Measurements from ENCODE around the gene WDR38. TPM values are rescaled to one million over a fixed set of nuclear protein-coding genes. Genes with fewer than 3 reads are reported as not detected.

The WDR38 gene
- total RNA-seq, 1 donor = not detected

DNA sequence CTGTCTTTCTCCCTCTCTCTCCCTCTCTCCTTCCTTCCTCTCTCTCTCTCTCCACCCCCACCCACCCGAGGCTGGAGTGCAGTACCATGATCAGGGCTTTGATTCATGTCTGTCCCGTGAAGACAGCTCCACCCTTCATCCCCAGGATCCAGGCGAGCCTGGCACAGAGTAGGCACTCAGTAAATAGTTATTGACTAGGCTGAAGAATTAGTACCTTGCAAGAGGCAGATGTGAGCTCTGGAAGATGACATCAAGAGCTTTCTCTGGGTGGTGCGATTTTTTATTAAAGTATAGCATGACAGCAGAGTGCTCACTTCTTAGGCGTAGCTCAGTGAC lies 24.0 kb upstream of the WDR38 start:
- Histone ChIP-seq H3K27ac (ENCODE audit: low read depth, low read length) (no peak overlapping the region), H3K36me3 (ENCODE audit: insufficient read depth, low read length) (no peaks in the 10 kb centered on the region), H3K27me3 (ENCODE audit: insufficient read depth, low read length) (peaks cover 6% of the 10 kb centered on the region), H2AFZ (ENCODE audit: low read length) (no peak overlapping the region), H3K4me3 (ENCODE audit: insufficient read depth, low read length) (no peak overlapping the region), H3K79me2 (ENCODE audit: insufficient read depth, low read length) (no peaks in the 10 kb centered on the region), H3K4me1 (ENCODE audit: insufficient read depth, low read length) (peaks cover 10% of the 10 kb centered on the region), H4K20me1 (ENCODE audit: insufficient read depth, low read length) (no peaks in the 10 kb centered on the region), H3K9me3 (ENCODE audit: low read depth, low read length) (no peaks in the 10 kb centered on the region), H3K4me2 (ENCODE audit: insufficient read depth, low read length) (no peak overlapping the region)
- TF ChIP-seq, protein P1, sequence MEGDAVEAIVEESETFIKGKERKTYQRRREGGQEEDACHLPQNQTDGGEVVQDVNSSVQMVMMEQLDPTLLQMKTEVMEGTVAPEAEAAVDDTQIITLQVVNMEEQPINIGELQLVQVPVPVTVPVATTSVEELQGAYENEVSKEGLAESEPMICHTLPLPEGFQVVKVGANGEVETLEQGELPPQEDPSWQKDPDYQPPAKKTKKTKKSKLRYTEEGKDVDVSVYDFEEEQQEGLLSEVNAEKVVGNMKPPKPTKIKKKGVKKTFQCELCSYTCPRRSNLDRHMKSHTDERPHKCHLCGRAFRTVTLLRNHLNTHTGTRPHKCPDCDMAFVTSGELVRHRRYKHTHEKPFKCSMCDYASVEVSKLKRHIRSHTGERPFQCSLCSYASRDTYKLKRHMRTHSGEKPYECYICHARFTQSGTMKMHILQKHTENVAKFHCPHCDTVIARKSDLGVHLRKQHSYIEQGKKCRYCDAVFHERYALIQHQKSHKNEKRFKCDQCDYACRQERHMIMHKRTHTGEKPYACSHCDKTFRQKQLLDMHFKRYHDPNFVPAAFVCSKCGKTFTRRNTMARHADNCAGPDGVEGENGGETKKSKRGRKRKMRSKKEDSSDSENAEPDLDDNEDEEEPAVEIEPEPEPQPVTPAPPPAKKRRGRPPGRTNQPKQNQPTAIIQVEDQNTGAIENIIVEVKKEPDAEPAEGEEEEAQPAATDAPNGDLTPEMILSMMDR (IDR thresholded peaks at IDR 0.05; ENCODE audit: extremely low read depth, low read depth, low read length) = no peak
- DNase-seq (ENCODE audit: insufficient read length, low spot score, missing footprints) = no peak

DNA sequence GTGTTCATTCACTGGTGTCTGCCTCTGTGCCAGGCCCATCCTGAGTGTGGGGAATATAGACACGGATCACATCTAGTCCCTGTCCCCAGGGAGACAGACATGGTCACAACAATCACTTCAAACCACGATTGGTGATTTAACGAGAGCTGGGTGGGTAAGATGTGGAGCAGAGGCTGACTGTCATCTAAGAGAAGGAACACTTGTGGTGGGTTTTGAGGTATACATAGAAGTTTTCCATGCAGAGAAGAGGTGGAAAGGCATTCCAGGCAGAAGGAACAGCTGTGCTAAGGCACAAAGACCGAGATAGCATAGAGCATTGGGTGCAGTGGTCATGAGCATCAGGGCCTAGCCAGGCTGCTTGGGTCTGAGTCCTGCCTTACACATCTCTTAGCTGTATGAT lies 22.7 kb upstream of the WDR38 start:
- DNase-seq (ENCODE audit: insufficient read length, low spot score, missing footprints) = no peak

DNA sequence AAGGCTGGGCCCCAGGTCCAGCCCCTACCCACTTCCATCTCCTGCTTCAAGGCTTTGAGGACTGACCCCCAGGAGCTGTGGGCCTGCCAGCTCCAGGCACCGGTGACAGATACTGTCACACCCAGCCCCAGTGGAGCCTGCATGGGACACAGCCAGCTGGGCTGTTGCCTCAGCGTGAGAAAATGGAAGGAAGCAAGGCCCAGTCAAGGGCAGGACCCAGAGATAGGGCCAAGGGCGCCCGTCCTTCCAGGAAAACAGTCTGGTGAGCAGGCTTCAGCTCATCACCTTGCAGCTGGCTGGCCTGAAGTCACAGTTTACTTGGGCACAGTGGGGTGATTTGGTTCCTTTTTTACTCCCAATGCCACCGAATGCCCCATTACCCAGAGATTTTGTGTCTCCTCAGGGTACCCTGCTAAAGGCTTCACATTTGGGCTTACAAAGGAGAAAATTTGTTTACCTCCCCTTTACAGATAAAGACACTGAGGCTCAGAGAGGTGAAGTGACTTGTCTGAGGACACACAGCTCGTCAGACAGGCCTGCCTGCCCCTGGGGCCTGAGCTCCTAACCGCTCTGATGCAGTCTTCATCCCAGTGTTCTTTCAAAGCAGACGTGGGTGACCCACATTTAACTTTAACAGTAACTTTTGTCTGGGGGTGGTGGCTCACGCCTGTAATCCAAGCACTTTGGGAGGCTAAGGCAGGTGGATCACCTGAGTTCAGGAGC lies 21.5 kb upstream of the WDR38 start:
- peak overlapping the region; percentile 56 for H3K27ac ChIP-seq (ENCODE audit: low read depth, low read length)
- no peak overlapping the region for H3K4me2 ChIP-seq (ENCODE audit: insufficient read depth, low read length)
- H2AFZ ChIP-seq (ENCODE audit: low read length) = no peak overlapping the region
- H3K9me3 ChIP-seq (ENCODE audit: low read depth, low read length) = no peaks in the 10 kb centered on the region
- H3K4me3 ChIP-seq (ENCODE audit: insufficient read depth, low read length) = no peak overlapping the region
- DNase-seq (ENCODE audit: insufficient read length, low spot score, missing footprints) = no peak
- no peaks in the 10 kb centered on the region for H3K79me2 ChIP-seq (ENCODE audit: insufficient read depth, low read length)
- H3K4me1 ChIP-seq (ENCODE audit: insufficient read depth, low read length) = peaks cover 21% of the 10 kb centered on the region
- peaks cover 3% of the 10 kb centered on the region for H4K20me1 ChIP-seq (ENCODE audit: insufficient read depth, low read length)
- peaks cover 6% of the 10 kb centered on the region for H3K27me3 ChIP-seq (ENCODE audit: insufficient read depth, low read length)
- TF ChIP-seq, protein P1 (IDR thresholded peaks at IDR 0.05; ENCODE audit: extremely low read depth, low read depth, low read length) = no peak
- H3K36me3 ChIP-seq (ENCODE audit: insufficient read depth, low read length) = no peaks in the 10 kb centered on the region

More for the DNA sequence above, 22.7 kb upstream of the WDR38 start:
- H3K9me3 ChIP-seq (ENCODE audit: low read depth, low read length) = no peaks in the 10 kb centered on the region
- no peak overlapping the region for H3K4me3 ChIP-seq (ENCODE audit: insufficient read depth, low read length)
- H3K4me1 ChIP-seq (ENCODE audit: insufficient read depth, low read length) = peaks cover 21% of the 10 kb centered on the region
- H3K27me3 ChIP-seq (ENCODE audit: insufficient read depth, low read length) = peaks cover 6% of the 10 kb centered on the region
- H2AFZ ChIP-seq (ENCODE audit: low read length) = no peak overlapping the region
- no peak overlapping the region for H3K4me2 ChIP-seq (ENCODE audit: insufficient read depth, low read length)
- peaks cover 3% of the 10 kb centered on the region for H4K20me1 ChIP-seq (ENCODE audit: insufficient read depth, low read length)
- no peaks in the 10 kb centered on the region for H3K79me2 ChIP-seq (ENCODE audit: insufficient read depth, low read length)
- TF ChIP-seq, protein P1 (IDR thresholded peaks at IDR 0.05; ENCODE audit: extremely low read depth, low read depth, low read length) = no peak
- no peaks in the 10 kb centered on the region for H3K36me3 ChIP-seq (ENCODE audit: insufficient read depth, low read length)
- no peak overlapping the region for H3K27ac ChIP-seq (ENCODE audit: low read depth, low read length)

GRCh38 chr9:124834591-124834990 lies 18.7 kb upstream of the WDR38 start:
- peaks cover 3% of the 10 kb centered on the region for H4K20me1 ChIP-seq (ENCODE audit: insufficient read depth, low read length)
- no peak overlapping the region for H2AFZ ChIP-seq (ENCODE audit: low read length)
- H3K9me3 ChIP-seq (ENCODE audit: low read depth, low read length) = no peaks in the 10 kb centered on the region
- H3K4me1 ChIP-seq (ENCODE audit: insufficient read depth, low read length) = peaks cover 21% of the 10 kb centered on the region
- no peaks in the 10 kb centered on the region for H3K79me2 ChIP-seq (ENCODE audit: insufficient read depth, low read length)
- peak; percentile 91 for DNase-seq (ENCODE audit: insufficient read length, low spot score, missing footprints)
- no peak overlapping the region for H3K4me3 ChIP-seq (ENCODE audit: insufficient read depth, low read length)
- TF ChIP-seq, protein P1 (IDR thresholded peaks at IDR 0.05; ENCODE audit: extremely low read depth, low read depth, low read length) = no peak
- H3K4me2 ChIP-seq (ENCODE audit: insufficient read depth, low read length) = no peak overlapping the region
- H3K36me3 ChIP-seq (ENCODE audit: insufficient read depth, low read length) = no peaks in the 10 kb centered on the region
- H3K27me3 ChIP-seq (ENCODE audit: insufficient read depth, low read length) = peaks cover 1% of the 10 kb centered on the region
- H3K27ac ChIP-seq (ENCODE audit: low read depth, low read length) = no peak overlapping the region
